HepG2 (cell line): Measurements from ENCODE around the gene SLC48A1.

ENCODE experiments used
- ARNTL ChIP-seq: sonication (generic); formaldehyde crosslinking; IDR thresholded peaks from 2 replicates; pipeline ENCODE4 v1.4.0; 2020; ENCODE audit warnings: mild to moderate bottlenecking, missing genetic modification reagents
- HMGA1 ChIP-seq: sonication (generic); formaldehyde crosslinking; conservative IDR thresholded peaks from 2 replicates; pipeline ENCODE4 v1.4.0; 2020; ENCODE audit warnings: missing genetic modification reagents
- ZFX ChIP-seq: sonication (generic); formaldehyde crosslinking; IDR thresholded peaks from 2 replicates; pipeline ENCODE4 v1.4.0; 2020; ENCODE audit warnings: mild to moderate bottlenecking, low read depth, missing genetic modification reagents, moderate library complexity

- TF ChIP-seq ZFX (CRISPR knock-in tag) (0 out of 2 replicates have a peak, but pooled peaks have one; percentile 9), HMGA1 (CRISPR knock-in tag) (no peak), ARNTL (CRISPR knock-in tag) (no peak)
Observed at GRCh38 chr12:47813511-47814196, 40.6 kb downstream of the SLC48A1 start.
